PC-9 (cell line): ENCODE data around the gene DAB1.

Experiments
- EZH2 ChIP-seq: fragments of 200-600 bp; sonication (generic); IDR thresholded peaks from 2 replicates; pipeline ENCODE4 v1.8.0; 2017; ENCODE audit warnings: antibody characterized with exemption, low read depth
- TF ChIP-seq, protein P1 (sequence below): fragments of 200-600 bp; sonication (generic); conservative IDR thresholded peaks from 2 replicates; pipeline ENCODE4 v1.6.1; 2017; ENCODE audit warnings: mixed run types, antibody characterized with exemption, mild to moderate bottlenecking, moderate library complexity

GRCh38 chr1:56978819-56979218, 445.0 kb downstream of the DAB1 start:
- TF ChIP-seq, protein P1, sequence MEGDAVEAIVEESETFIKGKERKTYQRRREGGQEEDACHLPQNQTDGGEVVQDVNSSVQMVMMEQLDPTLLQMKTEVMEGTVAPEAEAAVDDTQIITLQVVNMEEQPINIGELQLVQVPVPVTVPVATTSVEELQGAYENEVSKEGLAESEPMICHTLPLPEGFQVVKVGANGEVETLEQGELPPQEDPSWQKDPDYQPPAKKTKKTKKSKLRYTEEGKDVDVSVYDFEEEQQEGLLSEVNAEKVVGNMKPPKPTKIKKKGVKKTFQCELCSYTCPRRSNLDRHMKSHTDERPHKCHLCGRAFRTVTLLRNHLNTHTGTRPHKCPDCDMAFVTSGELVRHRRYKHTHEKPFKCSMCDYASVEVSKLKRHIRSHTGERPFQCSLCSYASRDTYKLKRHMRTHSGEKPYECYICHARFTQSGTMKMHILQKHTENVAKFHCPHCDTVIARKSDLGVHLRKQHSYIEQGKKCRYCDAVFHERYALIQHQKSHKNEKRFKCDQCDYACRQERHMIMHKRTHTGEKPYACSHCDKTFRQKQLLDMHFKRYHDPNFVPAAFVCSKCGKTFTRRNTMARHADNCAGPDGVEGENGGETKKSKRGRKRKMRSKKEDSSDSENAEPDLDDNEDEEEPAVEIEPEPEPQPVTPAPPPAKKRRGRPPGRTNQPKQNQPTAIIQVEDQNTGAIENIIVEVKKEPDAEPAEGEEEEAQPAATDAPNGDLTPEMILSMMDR = no peak
- TF ChIP-seq EZH2 = no peak
